ENCODE results near the gene GPR150. TPM values are rescaled to one million over a fixed set of nuclear protein-coding genes. Genes with fewer than 3 reads are reported as not detected.

Gene GPR150
- total and polyA plus RNA-seq, 5 donors from 2014 or later = 0.19 to 0.77 (median 0.61) TPM

DNA sequence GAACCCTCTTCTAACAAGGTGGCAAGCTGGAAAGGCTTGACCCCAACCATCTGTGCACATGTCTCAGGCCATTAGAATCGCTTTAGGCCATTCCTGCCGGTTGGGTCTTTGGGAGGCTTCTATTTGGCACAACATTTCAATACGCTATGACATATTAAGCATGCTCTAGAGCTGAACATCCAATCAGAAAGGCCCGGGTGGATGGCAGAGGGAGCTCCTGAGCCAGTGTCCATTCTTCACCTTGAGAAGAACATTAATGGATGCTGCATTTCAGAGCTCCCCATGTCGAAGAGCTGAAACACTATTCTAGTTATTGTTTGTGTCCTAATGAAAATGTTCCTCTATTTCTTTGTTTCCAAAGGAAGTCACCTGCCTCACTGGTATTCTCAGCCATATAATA is 50.1 kb downstream of the GPR150 start:
- Mint-ChIP-seq H3K9me3 (no peaks in the 10 kb centered on the region), H3K27me3 (no peaks in the 10 kb centered on the region), H3K36me3 (no peaks in the 10 kb centered on the region), H3K4me1 (no peaks in the 10 kb centered on the region), H3K27ac (no peak overlapping the region), H3K4me3 (no peak overlapping the region)
- Histone ChIP-seq H3K36me3 (ENCODE audit: control insufficient read depth, insufficient read depth, low read length) (no peaks in the 10 kb centered on the region), H3K4me3 (ENCODE audit: low read depth, low read length) (no peak overlapping the region), H3K27ac (ENCODE audit: insufficient read depth, low read length, poor library complexity, severe bottlenecking) (no peak overlapping the region), H3K4me1 (ENCODE audit: control insufficient read depth, insufficient read depth, low read length, poor library complexity, severe bottlenecking) (no peaks in the 10 kb centered on the region), H3K9me3 (ENCODE audit: control insufficient read depth in 2 of 2, low read length in 2 of 2) (no peaks in the 10 kb centered on the region), H3K27me3 (ENCODE audit: control insufficient read depth, insufficient read depth, low read length) (peaks cover 3% of the 10 kb centered on the region)
- no peak for ATAC-seq (ENCODE audit: low read depth in 2 of 2)
- DNase-seq = no peak

DNA sequence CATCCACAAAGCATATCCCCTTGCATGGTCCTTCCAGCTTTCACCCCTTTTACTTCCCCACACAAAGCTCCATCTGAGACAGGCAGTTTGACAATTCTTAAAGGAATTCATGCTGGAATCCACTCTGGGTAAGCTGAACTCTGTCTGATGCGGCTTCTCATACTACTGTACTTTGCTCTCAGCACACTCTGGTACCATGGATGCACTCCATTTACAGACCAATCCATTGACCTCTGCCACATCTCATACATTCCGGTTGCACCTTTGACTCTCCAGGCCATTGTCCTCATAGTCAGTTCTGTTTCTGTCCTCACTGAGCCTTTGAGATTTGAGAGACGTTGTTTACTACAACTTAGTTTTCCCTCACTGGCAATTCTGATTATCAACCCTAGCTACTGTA is 50.7 kb downstream of the GPR150 start:
- no peaks in the 10 kb centered on the region for H3K9me3 Mint-ChIP-seq
- H3K27ac Mint-ChIP-seq = no peak overlapping the region
- no peak overlapping the region for H3K27ac ChIP-seq (ENCODE audit: insufficient read depth, low read length, poor library complexity, severe bottlenecking)
- H3K4me3 Mint-ChIP-seq = no peak overlapping the region
- H3K27me3 ChIP-seq (ENCODE audit: control insufficient read depth, insufficient read depth, low read length) = peaks cover 7% of the 10 kb centered on the region
- H3K36me3 ChIP-seq (ENCODE audit: control insufficient read depth, insufficient read depth, low read length) = no peaks in the 10 kb centered on the region
- H3K36me3 Mint-ChIP-seq = no peaks in the 10 kb centered on the region
- no peaks in the 10 kb centered on the region for H3K4me1 Mint-ChIP-seq
- H3K4me1 ChIP-seq (ENCODE audit: control insufficient read depth, insufficient read depth, low read length, poor library complexity, severe bottlenecking) = no peaks in the 10 kb centered on the region
- H3K9me3 ChIP-seq (ENCODE audit: control insufficient read depth in 2 of 2, low read length in 2 of 2) = no peaks in the 10 kb centered on the region
- ATAC-seq (ENCODE audit: low read depth in 2 of 2) = no peak
- DNase-seq = no peak
- H3K4me3 ChIP-seq (ENCODE audit: low read depth, low read length) = no peak overlapping the region
- H3K27me3 Mint-ChIP-seq = peaks cover 4% of the 10 kb centered on the region

Other genes starting within 250 kb of the GPR150 start
- 0.94 TPM for gene FAM81B, start 228.7 kb upstream of the GPR150 start, total RNA-seq
- gene FAM81B, start 228.7 kb upstream of the GPR150 start, polyA plus RNA-seq = not detected
- gene SKIC3, start 65.1 kb upstream of the GPR150 start, total RNA-seq = 67.1 TPM
- gene SKIC3, start 65.1 kb upstream of the GPR150 start, polyA plus RNA-seq = 10 to 100 TPM; 30.0 to 39.9 (median 32.7) TPM
- gene ARSK, start 65.0 kb upstream of the GPR150 start, total RNA-seq = 3.8 TPM
- 10 to 100 TPM in 1 of 4 donors, 1 to 10 TPM in 3; 9.4 to 10.8 (median 9.6) TPM for gene ARSK, start 65.0 kb upstream of the GPR150 start, polyA plus RNA-seq
- gene RFESD, start 26.7 kb downstream of the GPR150 start, total RNA-seq = 2.2 TPM
- 10 to 100 TPM in 3 of 4 donors, 1 to 10 TPM in 1; 5.1 to 12.1 (median 10.1) TPM for gene RFESD, start 26.7 kb downstream of the GPR150 start, polyA plus RNA-seq
- gene SPATA9, start 62.9 kb downstream of the GPR150 start, total RNA-seq = not detected
- under 1 TPM in 1 of 4 donors, not detected in 3; 0.28 TPM for gene SPATA9, start 62.9 kb downstream of the GPR150 start, polyA plus RNA-seq
- 2.4 TPM for gene RHOBTB3, start 111.2 kb downstream of the GPR150 start, total RNA-seq
- gene RHOBTB3, start 111.2 kb downstream of the GPR150 start, polyA plus RNA-seq = 1 to 10 TPM; 1.4 to 2.8 (median 2.7) TPM
- 82.9 TPM for gene GLRX, start 202.6 kb downstream of the GPR150 start, total RNA-seq
- gene GLRX, start 202.6 kb downstream of the GPR150 start, polyA plus RNA-seq = 100 to 1,000 TPM; 319 to 399 (median 348) TPM